ENCODE data around the gene DNAJC5G. TPM values are rescaled to one million over a fixed set of nuclear protein-coding genes. Genes with fewer than 3 reads are reported as not detected.
A peak's percentile ranks its signal among the peaks of the same experiment; 100 is the strongest.

DNAJC5G gene, protein sequence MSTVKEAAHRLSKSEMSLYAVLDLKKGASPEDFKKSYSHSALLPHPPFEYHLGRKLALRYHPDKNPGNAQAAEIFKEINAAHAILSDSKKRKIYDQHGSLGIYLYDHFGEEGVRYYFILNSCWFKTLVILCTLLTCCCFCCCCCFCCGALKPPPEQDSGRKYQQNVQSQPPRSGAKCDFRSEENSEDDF
- total RNA-seq (2022) = 0.25 and 0.51 TPM in 2 replicates
- percentile 17 among the genes with signal in this experiment for Bru-seq, nascent RNA
- percentile 23 among the genes with signal in this experiment for BruChase-seq, experiment 1, labeled RNA remaining after a 2-hour chase
- percentile 13 among the genes with signal in this experiment for BruChase-seq, experiment 2, labeled RNA remaining after a 6-hour chase
- long read RNA-seq = 0 reads

DNA sequence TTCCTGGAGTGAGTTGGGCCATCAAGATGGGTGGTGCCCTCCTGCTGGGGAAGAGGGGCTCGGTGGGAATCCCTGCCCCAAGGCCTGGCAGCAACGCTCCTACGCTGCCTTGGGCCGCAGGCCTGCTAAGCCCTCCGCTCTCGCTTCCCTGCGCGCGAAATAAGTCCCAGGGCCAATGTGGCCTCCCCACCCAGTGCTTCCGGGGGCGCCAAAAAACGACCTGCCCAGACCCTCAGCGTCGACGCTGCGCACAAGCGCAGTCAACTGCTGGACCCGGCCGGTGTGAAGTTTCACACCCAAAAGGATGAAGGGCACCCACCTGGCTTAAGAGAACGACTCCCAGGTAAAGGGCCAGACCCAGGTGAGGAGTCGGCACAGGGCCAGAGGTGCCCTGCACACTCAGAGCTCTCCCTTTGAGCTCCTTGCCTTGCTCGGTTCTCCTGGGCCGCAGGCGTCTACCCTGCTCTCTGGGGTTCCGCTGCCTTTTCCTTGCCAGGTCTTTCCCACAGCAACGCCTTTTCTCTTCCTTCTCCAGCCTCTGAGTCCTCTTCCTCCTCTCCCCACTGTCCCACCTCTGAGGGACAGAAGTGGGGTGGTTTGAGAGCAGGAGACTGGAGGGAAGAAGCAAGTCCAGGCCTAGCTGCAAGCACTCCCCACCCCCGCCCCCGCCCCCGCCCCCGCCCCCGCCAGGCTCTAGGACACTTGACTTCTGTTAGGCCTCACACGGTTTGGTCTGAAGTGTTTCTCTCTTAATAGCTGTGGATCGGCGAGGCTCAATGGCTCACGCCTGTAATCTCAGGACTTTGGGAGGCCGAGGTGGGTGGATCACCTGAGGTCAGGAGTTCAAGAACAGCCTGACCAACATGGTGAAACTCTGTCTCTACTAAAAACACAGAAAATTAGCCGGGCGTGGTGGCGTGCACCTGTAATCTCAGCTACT lies at the start of gene DNAJC5G:
Gene DNAJC5G, plus strand, starts transcription at position 223 of the 940 bp plus-strand sequence. CDS start 1,296 bp downstream, outside the sequence.
- TF ChIP-seq, protein P1, sequence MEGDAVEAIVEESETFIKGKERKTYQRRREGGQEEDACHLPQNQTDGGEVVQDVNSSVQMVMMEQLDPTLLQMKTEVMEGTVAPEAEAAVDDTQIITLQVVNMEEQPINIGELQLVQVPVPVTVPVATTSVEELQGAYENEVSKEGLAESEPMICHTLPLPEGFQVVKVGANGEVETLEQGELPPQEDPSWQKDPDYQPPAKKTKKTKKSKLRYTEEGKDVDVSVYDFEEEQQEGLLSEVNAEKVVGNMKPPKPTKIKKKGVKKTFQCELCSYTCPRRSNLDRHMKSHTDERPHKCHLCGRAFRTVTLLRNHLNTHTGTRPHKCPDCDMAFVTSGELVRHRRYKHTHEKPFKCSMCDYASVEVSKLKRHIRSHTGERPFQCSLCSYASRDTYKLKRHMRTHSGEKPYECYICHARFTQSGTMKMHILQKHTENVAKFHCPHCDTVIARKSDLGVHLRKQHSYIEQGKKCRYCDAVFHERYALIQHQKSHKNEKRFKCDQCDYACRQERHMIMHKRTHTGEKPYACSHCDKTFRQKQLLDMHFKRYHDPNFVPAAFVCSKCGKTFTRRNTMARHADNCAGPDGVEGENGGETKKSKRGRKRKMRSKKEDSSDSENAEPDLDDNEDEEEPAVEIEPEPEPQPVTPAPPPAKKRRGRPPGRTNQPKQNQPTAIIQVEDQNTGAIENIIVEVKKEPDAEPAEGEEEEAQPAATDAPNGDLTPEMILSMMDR (IDR thresholded peaks at IDR 0.05; ENCODE audit: insufficient read depth in 1 of 2, low read depth in 1 of 2, low read length in 1 of 2, severe bottlenecking in 1 of 2, unreplicated experiment in 1 of 2) = no peak
- no peaks in the 10 kb centered on the region for H3K36me3 Mint-ChIP-seq (ENCODE audit: insufficient read depth, unreplicated experiment)
- Histone ChIP-seq H3K27me3 (replicated peaks; ENCODE audit: control insufficient read depth, insufficient read depth, low read length) (no peaks in the 10 kb centered on the region), H3K4me3 (ENCODE audit: low read depth, low read length) (no peak within 1 kb of the TSS), H3K4me1 (no peaks in the 10 kb centered on the region), H3K9me3 (no peaks in the 10 kb centered on the region), H3K36me3 (ENCODE audit: control insufficient read depth, insufficient read depth, low read length) (no peaks in the 10 kb centered on the region)
- no TSS peak for BruUV-seq (replicated peaks)
- H3K27me3 Mint-ChIP-seq (ENCODE audit: insufficient read depth, unreplicated experiment) = no peaks in the 10 kb centered on the region
- DNase-seq = no peak
- no peaks in the 10 kb centered on the region for H3K9me3 Mint-ChIP-seq (ENCODE audit: unreplicated experiment)
- peaks cover 9% of the 10 kb centered on the region for H3K4me1 Mint-ChIP-seq (ENCODE audit: low read depth, unreplicated experiment)
- ChIA-PET CTCF (interaction anchor here (0.7 to 1.7 kb wide), 2 partner anchors 11 to 12 kb away, joined by 3 to 6 read pairs; no protein-coding TSS in a partner anchor), POLR2A (no interaction called here)
- H3K27ac Mint-ChIP-seq (ENCODE audit: unreplicated experiment) = no peak within 1 kb of the TSS
- H3K4me3 Mint-ChIP-seq (ENCODE audit: unreplicated experiment) = no peak within 1 kb of the TSS
- intact Hi-C loops (cut with micrococcal nuclease; ENCODE audit: unreplicated experiment) = no loop called here

DNA sequence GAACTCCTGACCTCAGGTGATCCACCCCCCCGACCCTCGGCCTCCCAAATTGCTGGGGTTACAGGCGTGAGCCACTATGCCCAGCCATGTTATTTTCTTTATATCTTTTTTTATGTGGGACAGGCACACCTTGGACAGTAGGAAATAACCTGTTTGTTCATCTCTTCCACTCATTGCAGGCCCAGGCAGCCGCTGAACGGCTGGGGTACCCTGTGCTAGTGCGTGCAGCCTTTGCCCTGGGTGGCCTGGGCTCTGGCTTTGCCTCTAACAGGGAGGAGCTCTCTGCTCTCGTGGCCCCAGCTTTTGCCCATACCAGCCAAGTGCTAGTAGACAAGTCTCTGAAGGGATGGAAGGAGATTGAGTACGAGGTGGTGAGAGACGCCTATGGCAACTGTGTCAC lies 49.7 kb upstream of the DNAJC5G start:
- no TSS peak for BruUV-seq (replicated peaks)

DNA sequence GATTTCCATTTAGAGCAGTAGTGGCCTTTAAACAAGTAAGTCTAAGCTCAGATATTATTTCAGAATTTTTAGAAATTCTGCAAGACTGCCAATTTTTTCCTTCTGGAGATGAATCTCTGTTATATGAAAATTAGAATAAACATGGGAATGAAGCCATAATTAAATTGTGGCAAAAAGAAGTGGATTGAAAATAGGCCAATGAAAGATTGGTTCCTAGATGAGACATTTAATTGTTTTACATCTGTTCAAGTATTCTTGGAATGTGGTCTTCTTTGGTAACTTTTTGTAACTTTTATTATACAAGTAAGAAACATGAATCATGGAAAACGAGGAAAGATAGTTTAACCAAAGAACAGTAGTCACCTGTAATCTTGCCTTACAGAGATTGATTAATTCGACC lies 47.7 kb upstream of the DNAJC5G start:
- BruUV-seq (replicated peaks) = no TSS peak
- peaks cover 90% of the 10 kb centered on the region for H3K36me3 Mint-ChIP-seq (ENCODE audit: insufficient read depth, unreplicated experiment)
- intact Hi-C loops (cut with micrococcal nuclease; ENCODE audit: unreplicated experiment) = no loop called here

More for the DNA sequence above, 49.7 kb upstream of the DNAJC5G start:
- no peaks in the 10 kb centered on the region for H3K4me1 ChIP-seq
- Mint-ChIP-seq H3K4me3 (ENCODE audit: unreplicated experiment) (no peak overlapping the region), H3K36me3 (ENCODE audit: insufficient read depth, unreplicated experiment) (peaks cover 84% of the 10 kb centered on the region), H3K27me3 (ENCODE audit: insufficient read depth, unreplicated experiment) (no peaks in the 10 kb centered on the region), H3K27ac (ENCODE audit: unreplicated experiment) (no peak overlapping the region), H3K9me3 (ENCODE audit: unreplicated experiment) (no peaks in the 10 kb centered on the region), H3K4me1 (ENCODE audit: low read depth, unreplicated experiment) (no peaks in the 10 kb centered on the region)
- ChIA-PET POLR2A (no interaction called here), CTCF (no interaction called here)
- H3K9me3 ChIP-seq = no peaks in the 10 kb centered on the region
- intact Hi-C loops (cut with micrococcal nuclease; ENCODE audit: unreplicated experiment) = no loop called here
- no peak overlapping the region for H3K4me3 ChIP-seq (ENCODE audit: low read depth, low read length)
- TF ChIP-seq, protein P1 (IDR thresholded peaks at IDR 0.05; ENCODE audit: insufficient read depth in 1 of 2, low read depth in 1 of 2, low read length in 1 of 2, severe bottlenecking in 1 of 2, unreplicated experiment in 1 of 2) = no peak
- DNase-seq = no peak
- H3K27me3 ChIP-seq (replicated peaks; ENCODE audit: control insufficient read depth, insufficient read depth, low read length) = no peaks in the 10 kb centered on the region
- peaks cover 4% of the 10 kb centered on the region for H3K36me3 ChIP-seq (ENCODE audit: control insufficient read depth, insufficient read depth, low read length)

More for the DNA sequence above, 47.7 kb upstream of the DNAJC5G start:
- Histone ChIP-seq H3K4me1 (no peaks in the 10 kb centered on the region), H3K27me3 (replicated peaks; ENCODE audit: control insufficient read depth, insufficient read depth, low read length) (no peaks in the 10 kb centered on the region), H3K4me3 (ENCODE audit: low read depth, low read length) (no peak overlapping the region), H3K36me3 (ENCODE audit: control insufficient read depth, insufficient read depth, low read length) (peaks cover 7% of the 10 kb centered on the region; the same call in 1 of the 2 replicates), H3K9me3 (no peaks in the 10 kb centered on the region)
- ChIA-PET CTCF (no interaction called here), POLR2A (no interaction called here)
- Mint-ChIP-seq H3K9me3 (ENCODE audit: unreplicated experiment) (no peaks in the 10 kb centered on the region), H3K4me3 (ENCODE audit: unreplicated experiment) (no peak overlapping the region), H3K27ac (ENCODE audit: unreplicated experiment) (no peak overlapping the region), H3K27me3 (ENCODE audit: insufficient read depth, unreplicated experiment) (no peaks in the 10 kb centered on the region), H3K4me1 (ENCODE audit: low read depth, unreplicated experiment) (no peaks in the 10 kb centered on the region)
- no peak for DNase-seq
- TF ChIP-seq, protein P1 (IDR thresholded peaks at IDR 0.05; ENCODE audit: insufficient read depth in 1 of 2, low read depth in 1 of 2, low read length in 1 of 2, severe bottlenecking in 1 of 2, unreplicated experiment in 1 of 2) = no peak
